NT2/D1 (cell line): ENCODE data around the gene CFAP107.

ENCODE experiments used
- DNase-seq: peaks from one replicate; pipeline ENCODE4 v3.0.0-alpha.2; 2011; ENCODE audit warnings: low read depth, low spot score
- H3K27me3 ChIP-seq: 2 replicates; pipeline ENCODE4 v1.6.0; 2011; ENCODE audit warnings: mild to moderate bottlenecking; ENCODE audit not compliant: insufficient read length, insufficient read depth
- H3K36me3 ChIP-seq: 2 replicates; pipeline ENCODE4 v1.6.1; 2011; ENCODE audit warnings: mild to moderate bottlenecking, low read length, mixed read lengths; ENCODE audit not compliant: insufficient read depth, insufficient read length
- H3K4me1 ChIP-seq: 2 replicates; pipeline ENCODE4 v1.5.1; 2011; ENCODE audit not compliant: insufficient read depth, insufficient read length
- H3K4me3 ChIP-seq: 2 replicates; pipeline ENCODE4 v1.5.1; 2011; ENCODE audit warnings: low read depth; ENCODE audit not compliant: insufficient read length
- H3K9ac ChIP-seq: 2 replicates; pipeline ENCODE4 v1.6.0; 2011; ENCODE audit warnings: low read depth; ENCODE audit not compliant: insufficient read length
- H3K9me3 ChIP-seq: 2 replicates; pipeline ENCODE4 v1.5.1; 2011; ENCODE audit warnings: mild to moderate bottlenecking, low read length; ENCODE audit not compliant: insufficient read depth
- SUZ12 ChIP-seq: IDR thresholded peaks from 2 replicates; pipeline ENCODE4 v1.6.1; 2011; ENCODE audit not compliant: insufficient read length, insufficient read depth; ENCODE audit errors: extremely low read depth
- YY1 ChIP-seq: IDR thresholded peaks from 2 replicates; pipeline ENCODE4 v1.6.1; 2011; ENCODE audit not compliant: insufficient read length, insufficient read depth
- ZNF274 ChIP-seq: IDR thresholded peaks from 2 replicates; pipeline ENCODE4 v1.6.1; 2011; ENCODE audit warnings: mild to moderate bottlenecking, low read depth, low read length

The CFAP107 gene

DNA sequence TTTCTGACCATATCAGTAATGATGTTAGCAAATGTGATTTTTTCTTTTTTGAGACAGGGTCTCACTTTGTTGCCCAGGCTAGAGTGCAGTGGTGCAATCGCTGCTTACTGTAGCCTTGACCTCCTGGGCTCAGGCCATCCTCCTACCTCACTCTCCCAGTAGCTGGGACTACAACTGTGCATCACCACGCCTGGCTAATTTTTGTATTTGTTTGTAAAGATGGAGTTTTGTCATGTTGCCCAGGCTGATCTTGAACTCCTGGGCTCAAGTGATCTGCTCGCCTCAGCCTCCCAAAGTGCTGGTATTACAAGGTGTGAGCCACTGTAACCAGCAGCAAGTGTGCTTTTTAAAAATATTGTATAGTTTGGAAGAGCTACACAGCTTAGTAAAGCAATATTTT lies 4.1 kb upstream of the CFAP107 start:
- no peak overlapping the region for H3K4me3 ChIP-seq
- H3K4me1 ChIP-seq, result no peaks in the 10 kb centered on the region
- DNase-seq, result no peak
- TF ChIP-seq SUZ12 (no peak), ZNF274 (no peak), YY1 (no peak)
- no peak overlapping the region for H3K9ac ChIP-seq
- H3K27me3 ChIP-seq, result no peaks in the 10 kb centered on the region
- H3K36me3 ChIP-seq, result no peaks in the 10 kb centered on the region
- H3K9me3 ChIP-seq, result no peaks in the 10 kb centered on the region

DNA sequence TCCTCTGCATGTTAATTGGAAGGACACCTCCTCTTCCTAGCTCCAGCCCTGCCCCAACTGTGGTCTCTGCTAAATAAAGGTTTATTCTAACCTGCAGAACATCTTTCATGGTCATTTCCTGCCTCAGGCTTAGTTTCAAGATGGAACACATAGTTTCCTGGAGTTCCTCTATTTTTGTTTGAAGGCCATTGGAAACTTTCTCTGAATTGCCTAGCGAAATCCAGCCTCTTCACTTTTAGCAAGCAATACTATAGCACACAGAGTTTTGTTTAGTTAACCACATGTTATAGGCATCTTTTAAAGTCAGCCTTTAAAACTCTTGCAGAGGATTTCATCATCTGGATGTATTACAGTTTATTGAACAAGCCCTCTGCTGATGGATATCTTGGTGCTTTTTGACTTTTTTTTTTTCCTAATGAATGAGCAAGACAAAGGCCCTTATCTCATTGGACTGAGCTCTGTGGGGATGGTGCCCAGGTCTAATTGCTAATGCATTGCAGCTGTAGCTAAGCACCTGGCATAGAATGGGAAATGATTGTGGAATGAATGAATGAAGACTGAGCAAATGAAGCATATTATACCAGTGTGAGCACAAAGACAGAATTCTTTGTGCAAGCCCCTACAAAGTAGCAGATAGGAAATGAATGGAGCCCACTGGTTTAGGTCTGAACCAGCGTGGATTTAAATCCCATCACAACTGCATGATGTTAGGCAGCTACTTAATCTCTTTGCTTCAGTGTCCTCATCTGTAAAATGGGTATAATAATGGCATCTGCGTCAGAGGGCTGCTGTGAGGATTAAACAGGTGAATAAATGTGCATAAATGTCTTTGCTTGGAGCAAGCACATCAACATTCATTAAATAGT lies 641 bp upstream of the CFAP107 start:
- no peak for DNase-seq
- Histone ChIP-seq H3K9ac (no peak overlapping the region), H3K27me3 (no peaks in the 10 kb centered on the region), H3K9me3 (peaks cover 8% of the 10 kb centered on the region; the same call in 1 of the 2 replicates), H3K36me3 (no peaks in the 10 kb centered on the region), H3K4me1 (no peaks in the 10 kb centered on the region), H3K4me3 (no peak overlapping the region)
- TF ChIP-seq SUZ12 (no peak), ZNF274 (no peak), YY1 (no peak)

DNA sequence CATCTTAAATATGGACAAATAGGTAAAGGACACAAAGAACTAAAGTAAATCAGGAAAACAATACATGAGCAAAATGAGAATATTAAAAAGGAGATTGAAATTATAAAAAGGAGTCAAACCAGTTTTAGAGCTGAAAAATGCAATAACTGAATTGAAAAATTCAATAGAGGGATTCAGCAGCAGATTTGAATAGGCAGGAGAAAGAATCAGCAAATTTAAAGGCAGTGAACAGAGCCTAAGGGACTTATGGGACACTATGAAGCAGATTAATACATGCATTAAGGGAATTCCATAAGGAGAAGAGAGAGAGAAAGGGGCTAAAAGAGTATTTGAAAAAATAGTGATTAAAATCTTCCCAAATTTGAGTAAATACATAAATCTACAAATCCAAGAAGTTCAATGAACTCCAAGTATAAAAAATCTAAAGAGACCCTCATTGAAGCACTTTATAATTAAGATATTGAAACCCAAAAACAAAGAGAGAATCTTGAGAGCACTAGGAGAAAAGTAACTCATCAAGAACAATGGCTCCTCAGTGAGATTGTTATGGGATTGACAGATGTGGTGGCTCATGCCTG lies 2.9 kb downstream of the CFAP107 start:
- Histone ChIP-seq H3K4me1 (no peaks in the 10 kb centered on the region), H3K9me3 (peaks cover 8% of the 10 kb centered on the region; the same call in 1 of the 2 replicates), H3K9ac (no peak overlapping the region), H3K4me3 (no peak overlapping the region), H3K36me3 (no peaks in the 10 kb centered on the region), H3K27me3 (no peaks in the 10 kb centered on the region)
- no peak for TF ChIP-seq ZNF274
- no peak for TF ChIP-seq YY1
- TF ChIP-seq SUZ12, result no peak
- DNase-seq, result no peak

DNA sequence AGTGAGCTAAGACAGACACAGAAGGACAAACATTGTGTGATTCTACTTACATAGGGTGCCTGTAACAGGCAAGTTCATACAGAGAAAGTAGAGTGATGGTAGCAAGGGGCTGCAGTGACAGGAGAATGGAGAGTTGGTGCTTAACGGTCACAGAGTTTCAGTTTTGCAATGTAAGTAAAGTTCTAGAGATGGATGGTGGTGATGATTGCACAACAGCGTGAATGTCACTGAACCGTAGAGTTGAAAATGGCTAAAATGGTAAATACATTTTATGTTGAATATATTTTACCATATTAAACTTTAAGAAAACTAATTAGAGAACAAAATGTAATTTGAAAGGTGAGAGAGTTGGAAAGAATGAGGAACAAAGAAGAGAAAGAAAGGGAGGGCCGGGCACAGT lies 8.7 kb downstream of the CFAP107 start:
- H3K4me1 ChIP-seq, result no peaks in the 10 kb centered on the region
- TF ChIP-seq ZNF274 (no peak), SUZ12 (no peak), YY1 (no peak)
- H3K36me3 ChIP-seq, result no peaks in the 10 kb centered on the region
- DNase-seq, result no peak
- H3K9me3 ChIP-seq, result no peaks in the 10 kb centered on the region
- no peak overlapping the region for H3K9ac ChIP-seq
- no peak overlapping the region for H3K4me3 ChIP-seq
- H3K27me3 ChIP-seq, result peaks cover 4% of the 10 kb centered on the region

DNA sequence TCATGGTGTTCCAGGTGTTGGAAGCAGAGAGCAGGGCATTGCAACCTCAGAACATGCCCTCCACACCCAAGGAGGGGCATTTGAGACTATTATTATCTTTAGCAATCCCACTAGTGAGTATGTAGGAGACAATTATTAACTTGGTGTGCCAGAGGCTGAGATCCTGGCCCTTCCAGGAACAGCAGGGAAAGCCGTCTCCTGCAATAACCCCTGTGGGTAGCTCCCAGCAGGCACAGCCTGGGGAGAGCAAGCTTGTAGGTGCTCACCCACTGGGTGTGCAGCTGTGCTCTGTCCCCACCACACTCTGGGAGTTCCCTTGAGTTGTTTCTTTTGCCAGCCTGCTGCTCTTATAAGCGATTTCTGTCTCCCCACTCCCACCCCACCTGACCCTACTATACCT lies 10.3 kb downstream of the CFAP107 start:
- no peak for TF ChIP-seq ZNF274
- TF ChIP-seq YY1, result no peak
- no peak for TF ChIP-seq SUZ12
- Histone ChIP-seq H3K27me3 (peaks cover 4% of the 10 kb centered on the region), H3K4me3 (no peak overlapping the region), H3K36me3 (no peaks in the 10 kb centered on the region), H3K4me1 (no peaks in the 10 kb centered on the region), H3K9me3 (no peaks in the 10 kb centered on the region), H3K9ac (no peak overlapping the region)
- no peak for DNase-seq

DNA sequence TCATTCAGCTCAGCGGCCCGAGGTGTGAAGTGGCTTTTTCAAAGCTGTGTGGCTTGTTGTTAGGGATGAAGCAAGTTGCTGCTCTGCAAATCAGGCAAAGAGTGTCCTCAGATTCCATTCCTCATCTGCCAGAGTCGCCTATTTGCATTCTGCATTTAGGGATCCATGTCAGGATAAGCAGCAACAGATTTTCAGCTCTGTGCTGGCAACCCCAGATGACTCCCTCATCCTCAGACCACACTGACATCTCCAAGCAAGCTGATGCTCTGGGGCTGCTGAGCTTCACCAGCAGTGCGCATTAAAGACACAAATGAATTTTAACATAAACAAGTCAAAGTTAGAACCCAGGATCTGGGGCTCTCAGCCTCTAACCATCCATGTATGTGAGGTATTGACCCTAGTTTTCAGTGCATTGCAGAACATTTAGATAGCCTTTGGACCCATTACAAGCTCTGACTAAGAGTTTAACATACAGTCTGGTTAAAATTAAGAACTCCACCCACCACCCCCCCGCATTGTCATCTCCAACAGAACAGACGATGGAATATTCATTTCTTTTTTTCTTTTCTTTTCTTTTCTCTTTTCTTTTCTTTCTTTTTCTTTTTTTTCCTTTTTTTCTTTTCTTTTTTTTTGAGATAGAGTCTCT lies 10.9 kb downstream of the CFAP107 start:
- Histone ChIP-seq H3K4me1 (no peaks in the 10 kb centered on the region), H3K27me3 (peaks cover 4% of the 10 kb centered on the region), H3K4me3 (no peak overlapping the region), H3K36me3 (no peaks in the 10 kb centered on the region), H3K9ac (no peak overlapping the region), H3K9me3 (no peaks in the 10 kb centered on the region)
- no peak for TF ChIP-seq YY1
- no peak for TF ChIP-seq ZNF274
- no peak for TF ChIP-seq SUZ12
- DNase-seq, result no peak

DNA sequence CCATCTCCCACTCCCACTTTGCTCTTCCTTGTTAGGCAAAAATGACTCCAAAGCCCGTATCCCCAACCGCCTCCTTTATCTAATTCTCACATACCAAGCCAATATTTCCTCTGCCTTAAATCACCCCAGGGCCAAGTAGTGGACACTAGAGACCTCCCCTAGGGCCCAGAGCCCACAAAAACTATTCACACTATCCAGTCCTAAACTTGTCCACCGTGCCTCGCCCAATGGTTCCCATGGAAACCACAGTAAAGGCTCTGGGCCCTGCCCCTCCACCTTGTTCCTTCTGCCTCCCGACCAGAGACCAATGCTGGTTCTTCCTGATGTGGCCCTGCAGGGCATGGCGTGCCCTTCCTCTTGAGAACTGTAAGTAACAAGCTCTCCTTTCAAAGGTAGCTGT lies 11.8 kb downstream of the CFAP107 start:
- H3K4me3 ChIP-seq, result no peak overlapping the region
- H3K36me3 ChIP-seq, result no peaks in the 10 kb centered on the region
- TF ChIP-seq YY1, result no peak
- no peak for TF ChIP-seq SUZ12
- TF ChIP-seq ZNF274, result no peak
- H3K9ac ChIP-seq, result no peak overlapping the region
- DNase-seq, result no peak
- peaks cover 4% of the 10 kb centered on the region for H3K27me3 ChIP-seq
- no peaks in the 10 kb centered on the region for H3K4me1 ChIP-seq
- no peaks in the 10 kb centered on the region for H3K9me3 ChIP-seq
